A172 (cell line): ENCODE data around the gene PI4K2B. TPM values are rescaled to one million over a fixed set of nuclear protein-coding genes. Genes with fewer than 3 reads are reported as not detected.
"Not testable (repeated sequence)": the region's sequence is repeated elsewhere in the genome, so short reads cannot be mapped to it uniquely, and the experiment has no call there.

ENCODE experiments used
- DNase-seq: peaks from one replicate; pipeline ENCODE4 v3.0.0-alpha.2; 2015; ENCODE audit warnings: low spot score
- total RNA-seq: library from RNA; depleted of rRNA; stranded (reverse); fragments of >200 nt; shearing (Covaris generic); gene quantifications from 2 replicates; pipeline ENCODE4 v1.2.3, GENCODE V29; 2014; rRNA removed

Gene PI4K2B
- total RNA-seq: 46.1 and 48.0 TPM in 2 replicates

GRCh38 chr4:25233737-25234389 lies at the start of gene PI4K2B:
PI4K2B (plus strand) TSS chr4:25234033; CDS start chr4:25234164, 131 bp downstream.
- peak; percentile 58 for DNase-seq

GRCh38 chr4:25184056-25184455 lies 49.8 kb upstream of the PI4K2B start:
- DNase-seq: no peak

DNA sequence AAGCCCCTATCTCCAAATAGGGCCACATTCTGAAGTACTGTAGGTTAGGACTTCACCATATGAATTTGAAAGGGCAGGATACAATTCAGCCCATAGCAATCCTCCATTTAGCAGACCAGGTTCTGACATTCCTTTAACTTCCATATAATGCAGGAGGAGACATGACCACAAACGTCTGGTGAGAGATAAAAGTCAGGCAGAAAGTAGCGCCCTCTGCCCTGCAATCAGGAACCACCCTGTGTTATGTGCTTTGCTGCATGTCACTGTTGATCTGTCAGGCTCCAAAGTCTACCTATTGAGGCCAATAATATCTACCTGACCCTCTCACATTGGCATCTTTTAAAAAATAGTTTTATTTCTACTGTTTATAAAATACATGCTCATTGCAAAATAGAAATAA lies 43.4 kb upstream of the PI4K2B start:
- DNase-seq: no peak

- no peak for DNase-seq
These were observed 35.1 kb upstream of the PI4K2B start for GRCh38 chr4:25198713-25199112.

- no peak for DNase-seq
These were observed 25.8 kb upstream of the PI4K2B start for GRCh38 chr4:25207997-25208396.

GRCh38 chr4:25209702-25210101 lies 24.1 kb upstream of the PI4K2B start:
- DNase-seq: no peak

DNA sequence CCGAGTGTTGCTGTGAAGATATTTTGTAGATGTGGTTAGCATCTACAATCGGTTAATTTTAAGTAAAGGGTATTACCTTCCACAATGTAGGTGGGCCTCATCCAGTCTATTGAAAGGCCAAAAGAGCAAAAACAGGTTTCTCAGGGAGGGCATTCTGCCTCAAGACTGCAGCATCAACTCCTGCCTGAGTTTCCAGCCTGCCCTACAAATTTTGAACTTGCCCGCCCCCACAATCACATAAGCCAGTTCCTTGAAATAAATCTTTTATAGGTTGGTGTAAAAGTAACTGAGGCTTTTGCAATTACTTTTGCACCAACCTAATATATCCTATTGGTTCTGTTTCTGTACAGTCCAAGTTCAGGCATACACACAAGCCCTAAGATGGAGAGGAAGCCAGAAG lies 22.1 kb upstream of the PI4K2B start:
- no peak for DNase-seq

- no peak for DNase-seq
These were observed 21.0 kb upstream of the PI4K2B start for GRCh38 chr4:25212822-25213221.

DNA sequence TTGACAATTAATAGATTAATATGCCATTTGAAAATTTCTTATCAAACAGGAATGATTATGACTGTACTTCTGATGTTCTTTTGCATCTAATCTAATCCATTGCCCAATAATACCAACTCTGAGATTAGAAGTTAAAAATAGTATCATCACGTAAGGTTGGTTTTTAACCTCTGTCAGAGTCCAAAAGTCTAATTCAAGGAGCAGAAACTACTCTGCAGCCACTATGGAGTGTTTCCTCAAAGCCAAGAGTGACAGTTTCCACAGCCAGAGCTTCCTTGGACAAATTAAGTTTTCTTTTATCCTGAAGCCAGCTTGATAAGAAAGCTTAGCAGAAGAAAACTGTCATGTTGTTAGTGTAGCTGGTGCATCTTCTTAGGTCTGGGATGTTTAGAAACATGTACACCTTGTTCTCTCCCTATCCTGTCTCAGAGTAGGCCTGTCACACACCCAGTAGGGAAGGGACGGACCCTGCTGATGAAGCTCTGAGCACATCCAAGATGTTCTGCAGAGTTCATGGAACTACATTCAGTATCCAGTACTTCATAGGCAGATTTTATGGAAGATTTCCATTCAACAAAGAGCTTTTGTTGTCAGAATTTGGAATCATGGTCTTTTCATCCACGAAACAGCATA lies 20.4 kb upstream of the PI4K2B start:
- no peak for DNase-seq

- DNase-seq: not testable (repeated sequence)
These were observed 19.1 kb upstream of the PI4K2B start for GRCh38 chr4:25214750-25215149.

- no peak for DNase-seq
These were observed 18.3 kb upstream of the PI4K2B start for GRCh38 chr4:25215511-25215910.

DNA sequence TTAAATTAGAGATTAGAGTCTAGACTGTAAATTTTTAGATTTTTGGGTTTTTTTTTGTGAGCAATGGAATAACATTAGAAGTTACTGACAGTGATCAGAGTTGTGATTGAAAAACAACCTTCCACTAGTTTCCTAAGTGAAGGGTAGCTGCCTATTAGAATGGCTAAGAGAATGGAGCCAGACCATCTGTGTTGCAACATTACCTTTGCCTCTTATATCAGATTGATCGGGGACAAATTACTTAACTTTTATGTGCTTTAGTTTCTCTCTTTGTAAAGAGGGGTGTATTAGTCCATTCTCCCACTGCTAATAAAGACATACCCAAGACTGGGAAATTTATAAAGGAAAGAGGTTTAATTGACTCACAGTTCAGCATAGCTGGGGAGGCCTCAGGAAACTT lies 12.5 kb upstream of the PI4K2B start:
- no peak for DNase-seq

DNA sequence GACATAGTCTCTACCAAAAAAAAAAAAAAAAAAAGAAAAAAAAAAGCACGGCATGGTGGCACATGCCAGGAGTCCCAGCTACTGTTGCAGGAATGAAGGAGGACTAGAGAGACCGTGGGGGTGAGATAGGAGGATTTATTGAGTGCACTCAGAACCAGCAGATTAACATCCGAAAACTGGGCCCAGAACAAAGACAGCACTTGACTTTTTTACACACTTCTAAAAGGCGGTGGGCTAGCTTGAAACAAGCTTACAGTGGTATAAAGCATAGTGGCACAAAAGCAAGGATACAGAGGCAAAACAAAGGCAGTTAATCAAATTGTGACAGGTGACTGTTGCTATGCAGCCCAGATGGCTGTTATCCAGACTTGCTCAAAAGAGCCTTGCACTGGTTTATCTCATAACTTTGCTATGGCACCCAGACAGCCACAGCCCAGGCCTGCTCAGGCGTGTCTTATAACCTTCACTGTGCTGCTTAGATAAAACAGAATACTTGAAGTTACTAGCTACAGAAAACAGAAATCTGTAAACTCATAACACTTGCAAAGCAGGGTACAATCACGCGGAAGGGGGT lies 9.9 kb upstream of the PI4K2B start:
- peak; percentile 44 for DNase-seq

DNA sequence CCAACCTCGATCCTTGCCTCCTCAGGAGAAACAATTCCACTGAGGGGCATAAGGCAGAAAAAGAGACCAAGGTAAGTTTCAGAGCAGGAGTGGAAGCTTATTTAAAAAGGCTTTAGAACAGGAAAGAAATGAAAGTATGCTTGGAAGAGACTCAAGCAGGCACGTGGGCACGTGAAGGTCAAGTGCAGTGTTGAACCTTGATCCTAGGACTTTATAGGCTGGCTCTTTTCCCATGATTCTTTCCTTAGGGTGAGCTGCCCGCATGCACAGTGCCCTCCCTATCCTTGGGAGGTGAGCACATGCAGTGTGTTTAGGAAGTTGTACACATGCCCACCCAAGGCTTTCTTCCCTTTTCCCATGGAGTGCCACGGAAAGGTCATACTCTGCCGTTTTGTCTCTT lies 4.0 kb upstream of the PI4K2B start:
- DNase-seq: no peak

DNA sequence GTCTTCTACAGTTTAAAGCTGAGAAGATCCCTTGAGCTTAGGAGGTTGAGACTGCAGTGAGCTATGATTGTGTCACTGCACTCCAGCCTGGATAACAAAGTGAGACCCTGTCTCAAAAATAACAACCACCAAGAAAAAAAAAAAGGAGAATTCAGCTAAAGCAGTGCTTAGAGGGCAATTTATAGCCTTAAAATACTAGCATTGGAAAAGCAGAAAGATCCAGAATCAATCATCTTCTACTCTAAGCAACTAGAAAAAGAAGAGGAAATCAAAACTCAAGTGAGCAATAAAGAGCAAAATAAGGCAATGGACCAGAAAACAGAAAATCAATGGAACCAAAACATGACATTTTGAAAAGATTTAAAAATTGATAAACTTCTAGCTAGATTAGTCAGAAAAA lies 639 bp upstream of the PI4K2B start:
- DNase-seq: no peak

GRCh38 chr4:25234390-25235370 lies 847 bp downstream of the PI4K2B start:
- peak; percentile 73 for DNase-seq

DNA sequence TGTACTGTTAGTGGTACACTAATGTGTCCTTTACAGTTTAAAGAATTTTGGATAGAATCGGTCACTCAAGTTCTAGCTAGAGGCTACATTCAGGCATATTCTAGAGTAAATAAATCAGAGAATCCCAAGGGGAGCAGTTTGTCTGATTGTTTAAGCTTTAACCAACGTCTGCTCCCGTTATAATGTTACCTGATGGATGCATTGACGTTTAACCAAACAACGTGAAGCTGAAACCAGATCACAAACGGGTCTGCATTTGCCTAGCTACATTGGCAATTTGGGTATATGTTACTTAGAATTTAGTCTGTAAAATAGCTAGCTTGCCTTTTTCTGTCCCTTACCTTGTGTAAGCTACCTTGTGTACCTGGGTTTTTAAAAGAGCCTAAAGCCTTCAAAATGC lies 1.6 kb downstream of the PI4K2B start:
- DNase-seq: no peak

- DNase-seq: not testable (repeated sequence)
These were observed 2.2 kb downstream of the PI4K2B start for GRCh38 chr4:25236030-25236429.

DNA sequence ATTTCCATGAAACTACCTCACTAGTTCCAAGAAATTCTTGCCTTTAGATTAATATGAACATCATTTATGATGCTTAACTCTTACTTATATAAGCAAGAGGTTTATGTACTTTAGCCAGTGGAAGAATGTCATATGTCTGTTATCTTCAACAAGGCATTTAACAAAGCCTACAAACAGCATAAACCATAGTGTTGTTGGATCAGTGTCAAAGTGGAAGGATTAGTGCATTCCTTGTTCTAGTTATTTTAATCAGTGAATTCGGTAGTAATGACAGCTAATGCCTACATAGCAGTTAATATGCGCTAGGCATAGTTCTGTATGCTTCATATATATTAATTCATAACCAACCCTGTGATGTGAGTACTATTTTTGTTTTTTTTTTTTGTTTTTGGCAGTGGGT lies 3.1 kb downstream of the PI4K2B start:
- DNase-seq: no peak

GRCh38 chr4:25238052-25238451 lies 4.2 kb downstream of the PI4K2B start:
- DNase-seq: no peak

DNA sequence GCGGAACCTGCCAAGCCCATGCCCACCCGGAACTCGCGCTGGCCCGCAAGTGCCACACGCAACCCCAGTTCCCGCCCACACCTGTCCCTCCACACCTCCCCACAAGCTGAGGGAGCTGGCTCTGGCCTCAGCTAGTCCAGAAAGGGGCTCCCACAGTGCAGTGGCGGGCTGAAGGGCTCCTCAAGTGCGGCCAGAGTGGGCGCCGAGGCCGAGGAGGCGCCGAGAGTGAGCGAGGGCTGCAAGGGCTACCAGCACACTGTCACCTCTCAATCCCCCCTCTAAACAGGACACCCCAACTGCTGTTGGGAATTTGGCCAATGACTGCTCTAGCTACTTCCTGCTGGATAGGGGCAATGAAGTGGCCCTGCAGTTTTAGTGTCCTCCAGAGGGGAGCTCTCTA lies 5.7 kb downstream of the PI4K2B start:
- not testable (repeated sequence) for DNase-seq

GRCh38 chr4:25240754-25241210 lies 6.9 kb downstream of the PI4K2B start:
- not testable (repeated sequence) for DNase-seq
